ENCODE results near the gene ZNF628.

Gene ZNF628

GRCh38 chr19:55463583-55464031 lies 12.8 kb upstream of the ZNF628 start:
- peak in 2 of 10 donors; percentile 76 to 78 for DNase-seq
- intact Hi-C loops (cut with DNase I) = loop anchor here (5.0 kb wide), 1 partner anchor 76 kb away; the partner anchor contains the start of gene RPL28

GRCh38 chr19:55464039-55464661 lies 12.3 kb upstream of the ZNF628 start:
- no peak for DNase-seq
- intact Hi-C loops (cut with DNase I) = loop anchor here (5.0 kb wide), 1 partner anchor 77 kb away; the partner anchor contains the start of gene RPL28

DNA sequence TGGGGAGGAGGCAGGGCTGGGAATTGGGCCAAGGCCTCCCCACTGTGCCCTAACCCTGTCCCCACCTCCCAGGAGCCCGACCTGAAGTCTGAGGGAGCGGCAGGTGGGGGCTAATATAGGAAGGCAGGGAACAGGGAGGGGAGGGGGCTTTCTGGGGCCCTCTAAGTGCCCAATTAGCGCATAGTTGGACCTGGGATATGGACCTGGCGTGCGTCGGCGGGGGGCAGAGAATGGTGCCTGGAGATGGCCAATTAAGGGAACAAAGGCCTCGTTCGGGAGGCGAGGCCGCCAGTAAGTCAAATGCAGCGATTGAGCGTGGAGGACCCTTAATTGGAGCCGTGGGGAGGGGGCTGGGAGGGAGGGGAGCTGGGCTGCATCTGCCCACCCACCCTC lies 11.8 kb upstream of the ZNF628 start, which contains the start of gene C19orf85:
Gene C19orf85, minus strand, starts transcription at position 90 of the 393 bp plus-strand sequence. CDS start 197 bp downstream, outside the sequence.
- DNase-seq = no peak
- intact Hi-C loops (cut with DNase I) = loop anchor here (5.0 kb wide), 2 partner anchors 38 to 77 kb away; partner anchors contain the start of gene RPL28

DNA sequence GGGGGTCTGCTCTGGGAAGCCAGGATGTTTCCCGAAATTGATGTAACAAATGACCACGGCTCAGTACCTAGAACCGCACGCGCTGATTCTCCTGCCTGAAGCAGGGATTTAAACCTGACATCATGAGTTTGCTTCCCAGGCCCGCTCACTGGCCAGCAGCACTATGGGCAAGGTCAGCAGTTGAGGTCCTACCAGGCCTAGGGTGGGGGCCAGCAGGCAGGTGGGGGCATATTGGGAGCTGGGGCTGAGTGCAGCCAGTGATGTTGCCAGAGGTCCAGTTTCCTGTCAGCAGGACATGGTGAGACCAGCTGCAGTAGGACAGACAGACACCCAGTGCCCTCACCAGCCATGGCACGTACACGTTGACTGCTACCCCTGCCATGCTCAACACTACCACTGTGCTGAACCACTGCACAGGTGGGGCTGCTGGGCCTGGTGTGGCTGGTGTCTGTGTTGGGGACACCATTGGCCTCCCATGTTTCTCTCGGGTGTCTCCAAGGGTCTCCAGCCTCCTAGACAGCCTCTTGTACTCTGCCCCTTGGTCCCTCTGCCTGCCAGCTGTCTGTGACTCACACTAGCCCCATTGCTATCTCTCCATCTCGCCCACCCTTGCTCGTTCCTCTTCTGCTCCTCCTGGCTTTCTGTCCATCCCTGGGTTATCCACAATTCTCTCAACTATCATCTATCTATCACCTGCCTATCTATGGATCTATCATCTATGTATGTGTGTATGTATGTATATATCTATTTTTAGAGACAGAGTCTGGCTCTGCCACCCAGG lies 10.8 kb upstream of the ZNF628 start:
- intact Hi-C loops (cut with DNase I) = loop anchor here (5.0 kb wide), 1 partner anchor 37 kb away; no protein-coding TSS in a partner anchor
- DNase-seq = peak in 1 of 10 donors; percentile 77

- no peak for DNase-seq
- intact Hi-C loops (cut with DNase I) = loop anchor here (5.0 kb wide), 1 partner anchor 36 kb away; no protein-coding TSS in a partner anchor
Measured at GRCh38 chr19:55466241-55466614, 10.2 kb upstream of the ZNF628 start.

GRCh38 chr19:55467236-55468053 lies 9.0 kb upstream of the ZNF628 start:
- intact Hi-C loops (cut with DNase I) = loop anchor here (5.0 kb wide), 1 partner anchor 35 kb away; no protein-coding TSS in a partner anchor
- DNase-seq = peak in 5 of 10 donors; percentile 56 to 94 (median 70)

DNA sequence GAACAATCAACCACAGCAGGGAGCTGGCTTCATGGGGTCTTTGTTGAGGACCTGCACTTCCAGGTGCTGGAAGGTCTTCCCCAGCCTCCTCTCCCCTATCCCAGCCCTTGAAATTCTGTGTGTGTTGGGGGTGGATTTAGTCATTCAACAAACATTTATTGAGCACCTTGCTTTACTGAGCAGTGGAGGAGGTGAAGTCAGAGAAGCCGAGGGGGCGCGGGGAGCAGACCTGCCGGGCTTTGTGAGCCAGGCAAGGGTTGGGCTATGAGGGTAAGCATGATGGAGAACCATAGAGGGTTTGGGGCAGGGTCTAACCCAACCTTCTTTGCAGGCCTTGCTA lies 8.4 kb upstream of the ZNF628 start:
- DNase-seq = no peak
- intact Hi-C loops (cut with DNase I) = loop anchor here (5.0 kb wide), 1 partner anchor 34 kb away; no protein-coding TSS in a partner anchor

DNA sequence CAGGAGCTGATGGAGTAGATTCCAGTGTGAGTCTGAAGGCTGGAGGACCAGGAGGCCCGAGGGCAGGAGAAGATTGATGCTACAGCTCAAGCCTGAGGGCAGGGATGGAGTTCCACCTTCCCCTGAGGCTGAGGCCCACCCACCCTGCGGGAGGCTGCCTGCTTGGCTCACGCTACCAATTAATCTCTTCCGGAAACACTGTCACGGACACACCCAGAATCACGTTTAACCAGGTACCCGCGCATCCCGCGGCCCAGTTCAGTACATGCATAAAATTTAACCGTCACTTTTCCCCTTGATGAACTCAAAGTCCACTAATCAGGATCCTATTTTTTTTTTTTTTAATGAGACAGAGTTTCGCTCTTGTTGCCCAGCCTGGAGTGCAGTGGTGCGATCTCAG lies 5.2 kb upstream of the ZNF628 start:
- intact Hi-C loops (cut with DNase I) = no loop called here
- DNase-seq = no peak

- no peak for DNase-seq
- intact Hi-C loops (cut with DNase I) = no loop called here
Measured at GRCh38 chr19:55472463-55472862, 4.0 kb upstream of the ZNF628 start.

- intact Hi-C loops (cut with DNase I) = no loop called here
- DNase-seq = no peak
Measured at GRCh38 chr19:55473225-55474012, 3.0 kb upstream of the ZNF628 start.

DNA sequence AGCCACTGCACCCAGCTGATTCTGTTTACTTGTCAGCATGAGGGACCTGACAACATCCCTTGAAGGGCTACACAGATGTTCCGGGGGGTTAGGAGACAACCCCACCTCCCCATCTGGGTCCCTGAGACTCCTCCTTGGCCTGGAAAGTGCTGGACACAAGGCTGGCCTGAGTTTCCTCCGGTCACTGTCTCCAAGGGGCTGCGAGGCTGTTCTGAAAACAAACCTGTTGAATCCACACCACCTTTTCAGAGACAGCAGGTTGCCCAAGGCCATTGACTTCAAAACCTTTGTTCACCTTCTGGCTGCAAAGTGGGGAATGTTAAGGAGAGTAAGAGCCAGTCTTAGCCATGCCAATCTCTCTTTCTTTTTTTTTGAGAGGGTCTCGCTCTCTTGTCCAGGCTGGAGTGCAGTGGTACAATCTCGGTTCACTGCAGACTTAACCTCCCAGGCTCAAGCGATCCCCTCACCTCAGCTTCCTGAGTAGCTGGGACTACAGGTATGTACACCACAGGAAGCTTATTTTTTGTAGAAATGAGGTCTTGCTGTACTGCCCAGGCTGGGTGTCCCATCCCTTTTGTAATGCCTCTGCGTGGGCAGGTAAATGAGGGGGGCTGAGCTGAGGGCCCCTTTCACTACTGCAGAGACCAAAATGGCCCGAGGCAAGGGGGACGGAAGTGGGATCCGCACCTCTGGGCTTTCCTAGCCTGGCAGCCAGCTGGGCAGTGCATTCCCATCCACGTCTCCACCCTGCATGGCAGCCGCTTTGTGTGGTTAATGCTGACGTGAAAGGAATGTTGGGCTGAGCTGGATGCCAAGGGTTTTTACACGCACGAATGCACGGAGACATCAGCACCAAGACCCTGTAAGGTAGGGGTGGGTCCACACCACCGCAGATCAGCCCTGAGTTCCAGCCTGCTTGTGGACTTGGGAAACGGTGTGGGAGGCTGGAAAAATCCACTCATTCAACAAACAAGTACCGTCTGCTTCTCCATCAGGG lies 1.9 kb upstream of the ZNF628 start:
- no peak for DNase-seq
- intact Hi-C loops (cut with DNase I) = no loop called here

- no peak for DNase-seq
- intact Hi-C loops (cut with DNase I) = no loop called here
Measured at GRCh38 chr19:55477905-55478304, 1.5 kb downstream of the ZNF628 start.

DNA sequence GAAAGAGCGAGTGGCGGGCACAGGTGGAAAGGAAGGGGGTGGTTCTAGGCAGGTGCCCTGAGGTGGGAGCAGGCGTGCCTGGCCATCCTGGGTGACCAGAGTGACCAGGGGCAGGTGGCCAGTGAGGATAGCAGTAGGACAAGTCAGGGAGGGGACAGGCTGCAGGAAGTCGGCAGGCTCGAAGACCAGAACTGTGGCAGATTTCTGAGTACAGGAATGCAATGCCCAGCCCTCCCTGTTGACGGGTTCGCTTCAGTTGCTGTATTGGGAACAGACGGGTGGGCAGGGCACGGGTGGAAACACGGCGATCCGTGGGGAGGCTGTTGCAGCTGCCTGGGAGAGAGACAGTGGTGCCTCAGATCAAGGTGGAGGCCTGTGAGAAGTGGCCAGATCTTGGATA lies 1.9 kb downstream of the ZNF628 start:
- intact Hi-C loops (cut with DNase I) = no loop called here
- no peak for DNase-seq

GRCh38 chr19:55479045-55479444 lies 2.6 kb downstream of the ZNF628 start:
- DNase-seq = no peak
- intact Hi-C loops (cut with DNase I) = no loop called here

- intact Hi-C loops (cut with DNase I) = no loop called here
- DNase-seq = no peak
Measured at GRCh38 chr19:55479451-55480230, 3.2 kb downstream of the ZNF628 start.

DNA sequence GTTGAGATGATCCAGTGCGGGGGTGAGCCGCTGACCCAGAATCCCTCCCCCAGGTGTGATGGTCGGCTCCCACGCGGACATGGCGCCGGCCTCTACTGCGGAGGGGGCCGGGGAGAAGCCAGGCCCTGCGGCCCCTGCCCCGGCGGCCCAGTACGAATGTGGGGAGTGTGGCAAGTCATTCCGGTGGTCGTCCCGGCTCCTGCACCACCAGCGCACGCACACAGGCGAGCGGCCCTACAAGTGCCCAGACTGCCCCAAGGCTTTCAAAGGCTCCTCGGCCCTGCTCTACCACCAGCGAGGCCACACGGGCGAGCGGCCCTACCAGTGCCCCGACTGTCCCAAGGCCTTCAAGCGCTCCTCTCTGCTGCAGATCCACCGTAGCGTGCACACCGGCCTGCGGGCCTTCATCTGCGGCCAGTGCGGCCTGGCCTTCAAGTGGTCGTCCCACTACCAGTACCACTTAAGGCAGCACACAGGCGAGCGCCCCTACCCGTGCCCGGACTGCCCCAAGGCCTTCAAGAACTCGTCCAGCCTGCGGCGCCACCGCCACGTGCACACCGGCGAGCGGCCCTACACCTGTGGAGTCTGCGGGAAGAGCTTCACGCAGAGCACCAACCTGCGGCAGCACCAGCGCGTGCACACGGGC lies 4.9 kb downstream of the ZNF628 start:
- intact Hi-C loops (cut with DNase I) = no loop called here
- DNase-seq = peak in 1 of 10 donors; percentile 82

DNA sequence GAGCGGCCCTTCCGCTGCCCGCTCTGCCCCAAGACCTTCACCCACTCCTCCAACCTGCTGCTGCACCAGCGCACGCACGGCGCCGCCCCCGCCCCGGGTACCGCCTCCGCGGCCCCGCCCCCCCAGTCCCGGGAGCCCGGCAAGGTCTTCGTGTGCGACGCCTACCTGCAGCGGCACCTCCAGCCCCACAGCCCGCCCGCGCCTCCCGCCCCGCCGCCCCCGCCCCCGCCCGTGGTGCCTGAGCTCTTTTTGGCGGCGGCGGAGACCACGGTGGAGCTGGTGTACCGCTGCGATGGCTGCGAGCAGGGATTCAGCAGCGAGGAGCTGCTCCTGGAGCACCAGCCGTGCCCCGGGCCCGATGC lies 5.4 kb downstream of the ZNF628 start:
- no peak for DNase-seq
- intact Hi-C loops (cut with DNase I) = no loop called here
